WI38 (cell line): Measurements from ENCODE around the gene CNR2.

Source experiments
- H3K4me3 ChIP-seq: 2 replicates; pipeline ENCODE4 v1.5.1; 2011; ENCODE audit warnings: low read depth, mild to moderate bottlenecking, control low read depth, low read length
- CTCF ChIP-seq: IDR thresholded peaks from 2 replicates; pipeline ENCODE4 v1.5.1; 2012; ENCODE audit warnings: low read depth, mild to moderate bottlenecking, control low read depth, low read length

CNR2 gene

GRCh38 chr1:23953020-23953419 is 39.9 kb upstream of the CNR2 start:
- TF ChIP-seq CTCF = no peak
- H3K4me3 ChIP-seq = no peak overlapping the region

- H3K4me3 ChIP-seq = no peak overlapping the region
- TF ChIP-seq CTCF = no peak
Observed at GRCh38 chr1:23947366-23947765, 34.2 kb upstream of the CNR2 start.

- H3K4me3 ChIP-seq = no peak overlapping the region
Observed at GRCh38 chr1:23936481-23937176, 23.5 kb upstream of the CNR2 start.

GRCh38 chr1:23931491-23931880 is 18.3 kb upstream of the CNR2 start:
- TF ChIP-seq CTCF = no peak
- no peak overlapping the region for H3K4me3 ChIP-seq

More at GRCh38 chr1:23936481-23937176, 23.5 kb upstream of the CNR2 start:
- TF ChIP-seq CTCF = no peak

- peak overlapping the region; percentile 23 for H3K4me3 ChIP-seq
- TF ChIP-seq CTCF = no peak
Observed at GRCh38 chr1:23930861-23931490, 17.8 kb upstream of the CNR2 start.

- H3K4me3 ChIP-seq = no peak overlapping the region
- no peak for TF ChIP-seq CTCF
Observed at GRCh38 chr1:23930270-23930669, 17.1 kb upstream of the CNR2 start.

- no peak overlapping the region for H3K4me3 ChIP-seq
- no peak for TF ChIP-seq CTCF
Observed at GRCh38 chr1:23928789-23929188, 15.6 kb upstream of the CNR2 start.
